ENCODE results near the gene SHROOM3. TPM values are rescaled to one million over a fixed set of nuclear protein-coding genes. Genes with fewer than 3 reads are reported as not detected.

Gene SHROOM3
- total RNA-seq, 1 experiment from 2014 or later = 27.6 TPM

DNA sequence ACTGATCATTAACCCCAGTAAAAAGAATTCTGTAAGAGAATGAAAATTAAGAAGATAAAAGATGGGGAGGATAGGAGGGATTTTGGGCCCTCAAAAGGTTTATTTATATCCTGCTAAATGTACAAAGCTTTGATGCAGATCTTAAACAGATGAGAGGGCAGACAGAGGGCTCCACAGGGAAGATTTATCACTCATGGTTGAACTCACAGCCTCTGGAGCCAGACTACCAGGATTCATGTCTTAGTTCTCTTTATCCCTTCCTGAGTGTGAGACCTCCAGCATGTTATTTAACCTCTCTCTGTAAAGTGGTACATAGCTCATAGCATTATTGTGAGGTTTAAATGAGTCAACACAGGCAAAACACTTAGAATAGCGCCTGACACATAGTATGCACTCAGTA is 388.5 kb downstream of the SHROOM3 start:
- H3K4ac ChIP-seq (ENCODE audit: low read depth, low read length) = no peak overlapping the region
- no peak overlapping the region for H3K56ac ChIP-seq (ENCODE audit: insufficient read length, low read depth, low read length)
- H2AK5ac ChIP-seq (ENCODE audit: insufficient read length, low read length) = no peak overlapping the region
- WGBS (ENCODE audit: extremely low coverage, insufficient read length, low lambda C conversion rate) = no CpG with 5 or more reads among the region's 1 CpG
- no peak overlapping the region for H4K91ac ChIP-seq (ENCODE audit: insufficient read length, low read depth, low read length)
- H3K4me2 ChIP-seq (ENCODE audit: insufficient read depth, insufficient read length, low read length) = no peak overlapping the region
- H3K36me3 Mint-ChIP-seq (ENCODE audit: insufficient read depth in 1 of 3, low read depth in 3 of 3) = no peaks in the 10 kb centered on the region; a peak in 1 of 7 replicates
- H3K9me3 Mint-ChIP-seq = 0 out of 5 replicates have a peak, but pooled peaks cover 0 to 3% of the 10 kb centered on the region in 2 experiments
- H3K27me3 Mint-ChIP-seq (ENCODE audit: low read depth) = peaks cover 5% of the 10 kb centered on the region
- DNase-seq = no peak
- no peak overlapping the region for H2BK120ac ChIP-seq (ENCODE audit: low read depth, low read length, poor library complexity, severe bottlenecking)
- H2BK15ac ChIP-seq (ENCODE audit: low read depth, low read length) = no peak overlapping the region
- H3K79me1 ChIP-seq (ENCODE audit: insufficient read depth, low read depth, low read length, poor library complexity, severe bottlenecking) = no peaks in the 10 kb centered on the region
- H3K23ac ChIP-seq (ENCODE audit: insufficient read length, low read depth, low read length) = no peak overlapping the region
- H3T11ph ChIP-seq (ENCODE audit: low read length) = no peak overlapping the region
- H2AFZ ChIP-seq (ENCODE audit: low read length) = no peak overlapping the region
- no peak overlapping the region for H3K4me3 Mint-ChIP-seq
- no peak overlapping the region for H4K5ac ChIP-seq (ENCODE audit: insufficient read length, low read depth, low read length)
- no peak overlapping the region for H3K27ac Mint-ChIP-seq
- H2BK12ac ChIP-seq (ENCODE audit: insufficient read length, low read depth, low read length) = no peak overlapping the region
- no peak overlapping the region for H2BK5ac ChIP-seq (ENCODE audit: insufficient read length, low read length)
- no peak overlapping the region for H2BK20ac ChIP-seq (ENCODE audit: low read depth, low read length, poor library complexity, severe bottlenecking)
- no peaks in the 10 kb centered on the region for H3K79me2 ChIP-seq (ENCODE audit: insufficient read depth, low read length)
- H3K23me2 ChIP-seq (ENCODE audit: insufficient read length, low read depth, low read length, poor library complexity, severe bottlenecking) = no peaks in the 10 kb centered on the region
- no peak overlapping the region for H3K9ac ChIP-seq (ENCODE audit: extremely low read depth, insufficient read length, low read length)
- H3K27me3 ChIP-seq (ENCODE audit: insufficient read depth, low read length) = no peaks in the 10 kb centered on the region
- peaks cover 0 to 3% of the 10 kb centered on the region in 2 experiments; a peak in 3 of 4 replicates for H3K4me1 Mint-ChIP-seq
- H3K4me1 ChIP-seq (ENCODE audit: insufficient read depth, low read length) = no peaks in the 10 kb centered on the region
- no peaks in the 10 kb centered on the region for H4K20me1 ChIP-seq (ENCODE audit: control insufficient read depth, insufficient read depth, insufficient read length)
- no peak overlapping the region for H3K18ac ChIP-seq (ENCODE audit: insufficient read length, low read depth, low read length)
- no peak overlapping the region for H4K8ac ChIP-seq (replicated peaks; ENCODE audit: insufficient read length, low read depth, low read length)
- H3K14ac ChIP-seq (ENCODE audit: insufficient read depth, low read length) = no peak overlapping the region
- H3K27ac ChIP-seq (ENCODE audit: insufficient read length, low read depth, low read length) = no peak overlapping the region
- TF ChIP-seq, protein P1, sequence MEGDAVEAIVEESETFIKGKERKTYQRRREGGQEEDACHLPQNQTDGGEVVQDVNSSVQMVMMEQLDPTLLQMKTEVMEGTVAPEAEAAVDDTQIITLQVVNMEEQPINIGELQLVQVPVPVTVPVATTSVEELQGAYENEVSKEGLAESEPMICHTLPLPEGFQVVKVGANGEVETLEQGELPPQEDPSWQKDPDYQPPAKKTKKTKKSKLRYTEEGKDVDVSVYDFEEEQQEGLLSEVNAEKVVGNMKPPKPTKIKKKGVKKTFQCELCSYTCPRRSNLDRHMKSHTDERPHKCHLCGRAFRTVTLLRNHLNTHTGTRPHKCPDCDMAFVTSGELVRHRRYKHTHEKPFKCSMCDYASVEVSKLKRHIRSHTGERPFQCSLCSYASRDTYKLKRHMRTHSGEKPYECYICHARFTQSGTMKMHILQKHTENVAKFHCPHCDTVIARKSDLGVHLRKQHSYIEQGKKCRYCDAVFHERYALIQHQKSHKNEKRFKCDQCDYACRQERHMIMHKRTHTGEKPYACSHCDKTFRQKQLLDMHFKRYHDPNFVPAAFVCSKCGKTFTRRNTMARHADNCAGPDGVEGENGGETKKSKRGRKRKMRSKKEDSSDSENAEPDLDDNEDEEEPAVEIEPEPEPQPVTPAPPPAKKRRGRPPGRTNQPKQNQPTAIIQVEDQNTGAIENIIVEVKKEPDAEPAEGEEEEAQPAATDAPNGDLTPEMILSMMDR (conservative IDR thresholded peaks at IDR 0.05) = no peak
- H3K9me3 ChIP-seq (ENCODE audit: control insufficient read depth, low read depth, low read length) = no peaks in the 10 kb centered on the region
